RWPE1 (cell line): ENCODE data around the gene ARSG.
"Not testable (repeated sequence)": the region's sequence is repeated elsewhere in the genome, so short reads cannot be mapped to it uniquely, and the experiment has no call there.

Experiments used
- CTCF ChIA-PET: fragments of 350-600 bp; sonication (Branson Sonifier 250); formaldehyde crosslinking; extraction: SDS; loops from one replicate; lab custom pipeline; 2021; lab: Yijun Ruan, JAX
- POLR2A ChIA-PET: fragments of 400-600 bp; formaldehyde crosslinking; extraction: SDS; loops from one replicate; lab custom pipeline; 2020; ENCODE audit warnings: antibody characterized with exemption; ENCODE audit not compliant: low non-redundant PET; lab: Yijun Ruan, JAX
- DNase-seq: peaks from one replicate; pipeline ENCODE4 v3.0.0; 2012; ENCODE audit warnings: low spot score
- H3K27ac ChIP-seq: fragments of 450-650 bp; 2 replicates; pipeline ENCODE4 v1.5.1; 2017
- TF ChIP-seq, protein P1 (sequence below): fragments of 450-650 bp; conservative IDR thresholded peaks from 2 replicates; pipeline ENCODE4 v1.5.1; 2017; ENCODE audit warnings: low read depth, mild to moderate bottlenecking

ARSG gene

GRCh38 chr17:68399638-68400403 is 108.5 kb downstream of the ARSG start:
- TF ChIP-seq, protein P1, sequence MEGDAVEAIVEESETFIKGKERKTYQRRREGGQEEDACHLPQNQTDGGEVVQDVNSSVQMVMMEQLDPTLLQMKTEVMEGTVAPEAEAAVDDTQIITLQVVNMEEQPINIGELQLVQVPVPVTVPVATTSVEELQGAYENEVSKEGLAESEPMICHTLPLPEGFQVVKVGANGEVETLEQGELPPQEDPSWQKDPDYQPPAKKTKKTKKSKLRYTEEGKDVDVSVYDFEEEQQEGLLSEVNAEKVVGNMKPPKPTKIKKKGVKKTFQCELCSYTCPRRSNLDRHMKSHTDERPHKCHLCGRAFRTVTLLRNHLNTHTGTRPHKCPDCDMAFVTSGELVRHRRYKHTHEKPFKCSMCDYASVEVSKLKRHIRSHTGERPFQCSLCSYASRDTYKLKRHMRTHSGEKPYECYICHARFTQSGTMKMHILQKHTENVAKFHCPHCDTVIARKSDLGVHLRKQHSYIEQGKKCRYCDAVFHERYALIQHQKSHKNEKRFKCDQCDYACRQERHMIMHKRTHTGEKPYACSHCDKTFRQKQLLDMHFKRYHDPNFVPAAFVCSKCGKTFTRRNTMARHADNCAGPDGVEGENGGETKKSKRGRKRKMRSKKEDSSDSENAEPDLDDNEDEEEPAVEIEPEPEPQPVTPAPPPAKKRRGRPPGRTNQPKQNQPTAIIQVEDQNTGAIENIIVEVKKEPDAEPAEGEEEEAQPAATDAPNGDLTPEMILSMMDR, result no peak
- no peak for DNase-seq
- ChIA-PET CTCF (interaction anchor here (0.6 to 1.5 kb wide), 12 partner anchors 11 to 135 kb away, joined by 3 to 18 read pairs (median 4); no protein-coding TSS in a partner anchor), POLR2A (no interaction called here)
- H3K27ac ChIP-seq, result no peak overlapping the region

- TF ChIP-seq, protein P1, result no peak
- CTCF ChIA-PET, result interaction anchor here (1.0 kb wide), 1 partner anchor 112 kb away, joined by 3 read pairs; no protein-coding TSS in a partner anchor
- POLR2A ChIA-PET, result no interaction called here
- no peak for DNase-seq
- no peak overlapping the region for H3K27ac ChIP-seq
These were observed 109.1 kb downstream of the ARSG start for GRCh38 chr17:68400404-68400735.

DNA sequence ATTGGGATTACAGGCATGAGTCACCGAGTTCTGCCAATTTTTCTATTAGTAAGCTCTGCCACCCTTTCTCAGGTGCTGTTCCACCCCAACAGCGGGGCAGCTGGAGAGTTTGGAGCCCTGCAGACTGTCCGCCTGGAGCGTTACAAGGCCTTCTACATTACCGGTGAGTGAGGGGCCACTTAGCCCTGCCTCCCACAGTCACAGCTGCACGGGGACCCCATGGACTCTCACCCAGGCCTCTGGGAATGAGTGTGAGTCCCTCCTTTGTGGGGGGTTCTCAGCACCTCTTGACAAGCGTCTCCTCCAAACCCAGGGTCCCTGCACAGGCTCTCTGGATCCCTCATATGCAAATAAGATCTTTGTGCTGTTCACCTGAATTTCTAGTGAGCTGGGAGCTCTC is 110.0 kb downstream of the ARSG start:
- TF ChIP-seq, protein P1, result no peak
- POLR2A ChIA-PET, result no interaction called here
- CTCF ChIA-PET, result interaction anchor here (0.6 kb wide), 1 partner anchor 560 kb away, joined by 3 read pairs; no protein-coding TSS in a partner anchor
- no peak for DNase-seq
- no peak overlapping the region for H3K27ac ChIP-seq

- POLR2A ChIA-PET, result no interaction called here
- TF ChIP-seq, protein P1, result no peak
- H3K27ac ChIP-seq, result no peak overlapping the region
- DNase-seq, result no peak
- CTCF ChIA-PET, result interaction anchor here (0.7 kb wide), 1 partner anchor 132 kb away, joined by 3 read pairs; no protein-coding TSS in a partner anchor
These were observed 111.8 kb downstream of the ARSG start for GRCh38 chr17:68403122-68403521.

DNA sequence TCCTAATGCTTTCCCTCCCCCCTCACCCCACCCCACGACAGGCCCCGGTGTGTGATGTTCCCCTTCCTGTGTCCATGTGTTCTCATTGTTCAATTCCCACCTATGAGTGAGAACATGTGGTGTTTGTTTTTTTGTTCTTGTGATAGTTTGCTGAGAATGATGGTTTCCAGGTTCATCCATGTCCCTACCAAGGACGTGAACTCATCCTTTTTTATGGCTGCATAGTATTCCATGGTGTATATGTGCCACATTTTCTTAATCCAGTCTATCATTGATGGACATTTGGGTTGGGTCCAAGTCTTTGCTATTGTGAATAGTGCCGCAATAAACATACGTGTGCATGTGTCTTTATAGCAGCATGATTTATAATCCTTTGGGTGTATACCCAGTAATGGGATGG is 112.5 kb downstream of the ARSG start:
- DNase-seq, CTCF ChIA-PET, POLR2A ChIA-PET, H3K27ac ChIP-seq: not testable (repeated sequence)

DNA sequence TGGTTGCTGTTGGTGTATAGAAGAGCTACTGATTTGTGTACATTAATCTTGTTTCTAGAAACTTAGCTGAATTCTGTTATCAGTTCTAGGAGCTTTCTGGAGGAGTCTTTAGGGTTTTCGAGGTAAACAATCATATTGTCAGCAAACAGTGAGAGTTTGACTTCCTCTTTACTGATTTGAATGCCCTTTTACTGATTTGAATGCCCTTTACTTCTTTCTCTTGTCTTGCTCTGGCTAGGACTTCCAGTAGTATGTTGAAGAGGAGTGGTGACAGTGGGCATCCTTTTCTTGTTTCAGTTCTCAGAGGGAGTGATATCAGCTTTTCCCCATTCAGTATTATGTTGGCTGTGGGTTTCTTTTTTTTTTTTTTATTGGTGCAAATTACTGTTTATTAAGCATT is 116.4 kb downstream of the ARSG start:
- POLR2A ChIA-PET, CTCF ChIA-PET, H3K27ac ChIP-seq, DNase-seq: not testable (repeated sequence)

- CTCF ChIA-PET, POLR2A ChIA-PET, DNase-seq: not testable (repeated sequence)
- H3K27ac ChIP-seq, result peak overlapping the region; percentile 72
These were observed 122.6 kb downstream of the ARSG start for GRCh38 chr17:68413597-68414560.

GRCh38 chr17:68414901-68415300 is 123.6 kb downstream of the ARSG start:
- H3K27ac ChIP-seq, POLR2A ChIA-PET, CTCF ChIA-PET, DNase-seq: not testable (repeated sequence)
